HepG2 (cell line): Measurements from ENCODE around the gene NSL1. TPM values are rescaled to one million over a fixed set of nuclear protein-coding genes. Genes with fewer than 3 reads are reported as not detected.

Experiments
- ZNF550 ChIP-seq: sonication (generic); formaldehyde crosslinking; IDR thresholded peaks from 2 replicates; pipeline ENCODE4 v1.4.0; 2020; ENCODE audit warnings: mild to moderate bottlenecking, missing genetic modification reagents, borderline replicate concordance
- polyA plus RNA-seq, 8 experiments: library from polyadenylated mRNA; depleted of rRNA in 3 of 8; stranded (reverse) in 7 of 8; unstranded in 1 of 8; fragments of >200 nt; fragmentation: Illumina TruSeq in 4 of 8; extraction: Trizol in 4 of 8; gene quantifications; 2 replicates each; pipeline versions ENCODE4 v1.2.1 to v1.2.3, GENCODE V29; 2011 to 2016; ENCODE audit warnings: low read depth in 4 of 8, missing spikeins in 1 of 8, mixed read lengths in 1 of 8; ENCODE audit not compliant: insufficient read depth in 1 of 8
- total RNA-seq, 5 experiments: library from RNA; depleted of rRNA; stranded (reverse); fragments of >200 nt; fragmentation: Illumina TruSeq; extraction: Trizol; gene quantifications; 2 replicates each; pipeline ENCODE4 v1.2.3, GENCODE V29; 2016; ENCODE audit warnings: low read depth in 1 of 5
- TF ChIP-seq, protein P1 (sequence below): fragments of 450-650 bp; IDR thresholded peaks from 2 replicates; pipeline ENCODE4 v1.6.1; 2017; ENCODE audit warnings: mild to moderate bottlenecking
- TF ChIP-seq, protein P2 (sequence below): sonication (generic); formaldehyde crosslinking; IDR thresholded peaks from 2 replicates; pipeline ENCODE4 v1.5.1; 2020; ENCODE audit warnings: missing genetic modification reagents, mild to moderate bottlenecking, borderline replicate concordance
- TF ChIP-seq, protein P3 (sequence below): sonication (generic); formaldehyde crosslinking; IDR thresholded peaks from 2 replicates; pipeline ENCODE4 v1.9.0; 2021; ENCODE audit warnings: missing genetic modification reagents, borderline replicate concordance

NSL1 gene
- total and polyA plus RNA-seq, 2 of the 13 experiments (the other 11 are each of a cell fraction or from before 2014, with no cell fraction given), result 34.5 to 77.4 TPM

DNA sequence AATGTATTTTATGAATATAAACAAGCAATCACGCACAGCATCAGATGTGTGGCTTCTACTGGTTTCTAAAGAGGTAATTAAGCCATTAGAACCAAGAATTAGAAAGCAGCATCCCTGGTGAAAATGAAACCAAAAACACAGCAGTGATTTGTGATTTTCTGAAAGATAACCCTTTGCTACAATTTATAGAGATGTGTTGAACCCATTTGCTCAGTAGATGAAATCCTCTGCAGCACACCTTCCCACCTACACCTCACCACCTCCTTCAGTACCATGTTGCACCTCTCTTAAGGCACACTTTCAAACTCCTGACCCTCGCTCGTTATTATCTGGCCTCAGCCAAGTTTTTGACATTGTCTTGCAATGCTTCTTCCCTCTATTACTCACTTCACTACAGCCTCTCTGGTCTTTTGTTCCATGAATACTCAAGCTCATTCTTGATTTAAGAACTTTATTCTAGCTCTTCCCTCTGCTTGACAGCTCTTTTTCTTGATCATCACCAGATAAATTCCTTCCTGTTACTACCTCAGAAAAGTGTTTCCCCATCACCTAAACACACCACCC, 38.6 kb downstream of the NSL1 start (continued):
- TF ChIP-seq, protein P1, sequence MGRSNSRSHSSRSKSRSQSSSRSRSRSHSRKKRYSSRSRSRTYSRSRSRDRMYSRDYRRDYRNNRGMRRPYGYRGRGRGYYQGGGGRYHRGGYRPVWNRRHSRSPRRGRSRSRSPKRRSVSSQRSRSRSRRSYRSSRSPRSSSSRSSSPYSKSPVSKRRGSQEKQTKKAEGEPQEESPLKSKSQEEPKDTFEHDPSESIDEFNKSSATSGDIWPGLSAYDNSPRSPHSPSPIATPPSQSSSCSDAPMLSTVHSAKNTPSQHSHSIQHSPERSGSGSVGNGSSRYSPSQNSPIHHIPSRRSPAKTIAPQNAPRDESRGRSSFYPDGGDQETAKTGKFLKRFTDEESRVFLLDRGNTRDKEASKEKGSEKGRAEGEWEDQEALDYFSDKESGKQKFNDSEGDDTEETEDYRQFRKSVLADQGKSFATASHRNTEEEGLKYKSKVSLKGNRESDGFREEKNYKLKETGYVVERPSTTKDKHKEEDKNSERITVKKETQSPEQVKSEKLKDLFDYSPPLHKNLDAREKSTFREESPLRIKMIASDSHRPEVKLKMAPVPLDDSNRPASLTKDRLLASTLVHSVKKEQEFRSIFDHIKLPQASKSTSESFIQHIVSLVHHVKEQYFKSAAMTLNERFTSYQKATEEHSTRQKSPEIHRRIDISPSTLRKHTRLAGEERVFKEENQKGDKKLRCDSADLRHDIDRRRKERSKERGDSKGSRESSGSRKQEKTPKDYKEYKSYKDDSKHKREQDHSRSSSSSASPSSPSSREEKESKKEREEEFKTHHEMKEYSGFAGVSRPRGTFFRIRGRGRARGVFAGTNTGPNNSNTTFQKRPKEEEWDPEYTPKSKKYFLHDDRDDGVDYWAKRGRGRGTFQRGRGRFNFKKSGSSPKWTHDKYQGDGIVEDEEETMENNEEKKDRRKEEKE, result no peak
- TF ChIP-seq, protein P2, sequence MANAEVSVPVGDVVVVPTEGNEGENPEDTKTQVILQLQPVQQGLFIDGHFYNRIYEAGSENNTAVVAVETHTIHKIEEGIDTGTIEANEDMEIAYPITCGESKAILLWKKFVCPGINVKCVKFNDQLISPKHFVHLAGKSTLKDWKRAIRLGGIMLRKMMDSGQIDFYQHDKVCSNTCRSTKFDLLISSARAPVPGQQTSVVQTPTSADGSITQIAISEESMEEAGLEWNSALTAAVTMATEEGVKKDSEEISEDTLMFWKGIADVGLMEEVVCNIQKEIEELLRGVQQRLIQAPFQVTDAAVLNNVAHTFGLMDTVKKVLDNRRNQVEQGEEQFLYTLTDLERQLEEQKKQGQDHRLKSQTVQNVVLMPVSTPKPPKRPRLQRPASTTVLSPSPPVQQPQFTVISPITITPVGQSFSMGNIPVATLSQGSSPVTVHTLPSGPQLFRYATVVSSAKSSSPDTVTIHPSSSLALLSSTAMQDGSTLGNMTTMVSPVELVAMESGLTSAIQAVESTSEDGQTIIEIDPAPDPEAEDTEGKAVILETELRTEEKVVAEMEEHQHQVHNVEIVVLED, result no peak
- TF ChIP-seq, protein P3, sequence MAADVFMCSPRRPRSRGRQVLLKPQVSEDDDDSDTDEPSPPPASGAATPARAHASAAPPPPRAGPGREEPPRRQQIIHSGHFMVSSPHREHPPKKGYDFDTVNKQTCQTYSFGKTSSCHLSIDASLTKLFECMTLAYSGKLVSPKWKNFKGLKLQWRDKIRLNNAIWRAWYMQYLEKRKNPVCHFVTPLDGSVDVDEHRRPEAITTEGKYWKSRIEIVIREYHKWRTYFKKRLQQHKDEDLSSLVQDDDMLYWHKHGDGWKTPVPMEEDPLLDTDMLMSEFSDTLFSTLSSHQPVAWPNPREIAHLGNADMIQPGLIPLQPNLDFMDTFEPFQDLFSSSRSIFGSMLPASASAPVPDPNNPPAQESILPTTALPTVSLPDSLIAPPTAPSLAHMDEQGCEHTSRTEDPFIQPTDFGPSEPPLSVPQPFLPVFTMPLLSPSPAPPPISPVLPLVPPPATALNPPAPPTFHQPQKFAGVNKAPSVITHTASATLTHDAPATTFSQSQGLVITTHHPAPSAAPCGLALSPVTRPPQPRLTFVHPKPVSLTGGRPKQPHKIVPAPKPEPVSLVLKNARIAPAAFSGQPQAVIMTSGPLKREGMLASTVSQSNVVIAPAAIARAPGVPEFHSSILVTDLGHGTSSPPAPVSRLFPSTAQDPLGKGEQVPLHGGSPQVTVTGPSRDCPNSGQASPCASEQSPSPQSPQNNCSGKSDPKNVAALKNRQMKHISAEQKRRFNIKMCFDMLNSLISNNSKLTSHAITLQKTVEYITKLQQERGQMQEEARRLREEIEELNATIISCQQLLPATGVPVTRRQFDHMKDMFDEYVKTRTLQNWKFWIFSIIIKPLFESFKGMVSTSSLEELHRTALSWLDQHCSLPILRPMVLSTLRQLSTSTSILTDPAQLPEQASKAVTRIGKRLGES (CRISPR knock-in tag), result no peak
- no peak for TF ChIP-seq ZNF550 (CRISPR knock-in tag)
